Measurements from ENCODE around the gene GID8.

Gene GID8

GRCh38 chr20:62938105-62938888 lies at the start of gene GID8:
GID8 (plus strand) TSS chr20:62938147; CDS start chr20:62941503, 3,356 bp downstream.
- DNase-seq = peak; percentile 25

DNA sequence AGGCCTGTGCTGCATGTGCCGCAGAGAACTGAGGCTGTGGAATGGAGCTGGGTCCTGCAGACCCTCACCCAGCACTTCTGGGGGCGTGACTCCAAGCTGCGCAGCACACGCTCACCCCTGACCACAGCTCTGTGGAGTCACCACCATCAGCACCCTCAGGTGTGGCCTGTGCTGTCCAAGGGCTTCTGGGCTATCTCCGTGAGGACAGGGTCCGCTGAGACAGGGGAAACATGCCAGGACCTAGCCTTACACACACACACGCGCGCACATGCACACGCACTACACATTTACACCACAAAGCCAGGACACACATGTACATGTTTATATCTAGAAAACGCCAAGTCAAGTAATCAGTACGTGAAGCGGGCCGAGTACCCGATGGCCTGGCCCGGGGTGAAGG lies 49.5 kb upstream of the GID8 start:
- DNase-seq = no peak

DNA sequence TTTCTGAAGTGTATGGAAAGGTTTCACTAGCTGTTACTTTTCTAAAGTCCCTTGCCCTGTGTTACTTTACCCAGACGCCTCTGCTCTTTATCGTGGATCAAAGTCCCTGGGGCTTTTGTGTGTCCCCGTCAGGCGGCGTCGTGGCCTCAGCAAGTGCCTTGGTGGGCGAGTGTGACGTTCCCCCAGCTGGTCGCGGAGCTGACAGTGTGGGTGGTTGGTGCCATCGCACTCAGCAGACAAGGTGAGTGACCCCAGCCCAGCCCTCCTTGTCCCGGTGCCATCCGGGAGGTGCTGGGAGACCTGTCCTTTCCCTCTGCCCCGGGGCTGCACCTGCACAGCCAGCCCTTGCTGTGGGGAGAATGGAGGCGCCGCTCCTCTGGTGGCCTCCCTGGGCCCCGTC lies 49.0 kb upstream of the GID8 start:
- DNase-seq = no peak

- DNase-seq = no peak
Measured at GRCh38 chr20:62889411-62889810, 48.5 kb upstream of the GID8 start.

- DNase-seq = no peak
Measured at GRCh38 chr20:62889871-62890270, 48.1 kb upstream of the GID8 start.

DNA sequence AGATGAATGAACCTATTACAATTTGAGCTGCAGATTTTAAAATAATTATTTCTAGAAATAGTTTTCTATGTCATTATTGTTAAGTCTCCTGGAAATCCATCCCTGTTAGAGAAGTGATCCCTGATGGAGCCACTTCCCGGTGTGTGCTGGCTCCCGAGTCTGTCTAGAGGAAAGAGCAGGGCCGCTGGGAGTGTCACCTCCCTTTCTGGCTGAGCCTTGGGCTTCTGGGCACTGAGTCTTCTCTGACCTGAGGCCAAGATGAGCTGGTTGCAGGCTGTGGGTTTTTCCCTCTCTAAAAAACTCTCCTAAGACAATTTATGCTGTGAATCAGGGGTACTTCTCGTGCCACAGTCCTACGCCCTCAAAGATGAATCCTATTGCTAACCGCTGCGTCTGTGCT lies 47.5 kb upstream of the GID8 start:
- DNase-seq = no peak

GRCh38 chr20:62891111-62891510 lies 46.8 kb upstream of the GID8 start:
- DNase-seq = no peak

GRCh38 chr20:62892348-62893304 lies 45.3 kb upstream of the GID8 start:
- no peak for DNase-seq

DNA sequence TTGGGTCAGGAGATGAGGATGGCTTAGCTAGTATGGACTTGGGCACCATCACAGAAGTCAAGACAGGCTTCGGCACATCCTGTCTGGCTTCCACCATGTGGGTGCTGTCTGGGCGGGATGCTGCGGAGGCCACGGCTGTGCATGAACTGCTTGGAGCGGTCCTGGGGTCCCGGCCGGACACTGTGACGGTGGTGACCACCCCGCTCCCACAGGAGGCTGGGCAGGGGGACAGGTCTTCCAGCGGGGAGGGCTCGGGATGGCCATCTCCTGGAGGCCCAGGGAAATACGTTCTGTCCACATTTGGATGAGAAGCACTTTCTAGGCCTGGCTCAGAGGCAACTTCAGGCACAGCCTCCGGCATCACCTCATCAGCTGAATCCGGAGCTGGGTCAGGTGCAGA lies 44.2 kb upstream of the GID8 start:
- no peak for DNase-seq

DNA sequence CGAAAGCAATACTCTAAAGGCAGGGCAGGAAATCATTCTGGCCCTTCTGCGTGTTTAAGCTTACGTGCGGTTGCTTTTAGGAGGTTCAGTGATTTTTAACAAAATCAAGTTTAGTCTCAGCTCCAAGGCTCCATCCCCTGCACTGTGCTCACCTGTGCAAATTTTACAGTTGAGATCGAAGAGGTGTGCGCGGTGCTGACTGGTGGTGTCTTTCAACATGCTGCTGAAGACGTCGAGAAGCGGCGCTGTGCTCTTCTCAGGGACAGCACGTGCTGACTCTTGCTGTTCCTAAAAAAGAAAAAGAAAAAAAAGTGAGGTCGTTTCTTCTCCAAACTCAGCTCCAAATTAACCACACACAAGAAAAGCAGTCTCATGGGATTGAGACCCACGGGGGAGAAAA lies 43.7 kb upstream of the GID8 start:
- no peak for DNase-seq

DNA sequence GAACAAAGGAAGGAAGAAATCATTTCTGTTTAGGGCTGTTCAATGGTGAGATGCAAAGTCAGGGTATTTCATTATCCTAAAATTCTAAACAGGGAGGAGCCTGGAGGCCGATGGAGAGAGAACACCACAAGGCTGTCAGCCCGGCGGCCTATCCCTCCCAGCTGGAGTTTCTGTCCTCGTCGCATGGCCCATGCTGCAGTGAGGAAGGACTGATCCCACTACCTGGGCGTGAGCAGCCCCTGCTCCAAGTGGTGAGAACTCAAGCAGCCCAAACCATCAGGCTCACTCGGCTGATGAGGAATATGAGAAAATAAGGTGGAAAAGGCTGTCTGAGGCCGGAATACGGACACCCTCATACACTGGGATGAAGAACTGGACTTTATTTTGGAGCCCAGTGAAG lies 42.4 kb upstream of the GID8 start:
- no peak for DNase-seq

DNA sequence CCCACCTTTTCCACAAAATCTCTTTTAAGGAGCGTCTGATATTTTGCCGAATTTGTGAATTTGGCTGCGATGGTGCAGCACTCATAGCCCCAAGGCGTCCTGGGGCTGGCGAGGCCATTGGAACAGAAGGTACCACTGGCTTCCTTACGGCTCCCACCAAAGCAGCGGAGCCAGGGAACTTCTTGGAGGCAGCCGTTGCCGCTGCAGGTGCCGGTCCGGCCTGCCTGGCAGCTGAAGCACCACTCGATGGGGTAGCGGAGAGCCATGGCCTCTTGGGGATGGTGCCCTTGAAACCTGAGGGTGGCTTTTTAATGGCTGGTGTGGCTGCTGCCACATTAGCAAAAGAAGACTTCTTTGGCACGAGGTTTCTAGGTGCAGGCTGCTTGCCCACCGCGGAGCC lies 41.4 kb upstream of the GID8 start:
- no peak for DNase-seq

DNA sequence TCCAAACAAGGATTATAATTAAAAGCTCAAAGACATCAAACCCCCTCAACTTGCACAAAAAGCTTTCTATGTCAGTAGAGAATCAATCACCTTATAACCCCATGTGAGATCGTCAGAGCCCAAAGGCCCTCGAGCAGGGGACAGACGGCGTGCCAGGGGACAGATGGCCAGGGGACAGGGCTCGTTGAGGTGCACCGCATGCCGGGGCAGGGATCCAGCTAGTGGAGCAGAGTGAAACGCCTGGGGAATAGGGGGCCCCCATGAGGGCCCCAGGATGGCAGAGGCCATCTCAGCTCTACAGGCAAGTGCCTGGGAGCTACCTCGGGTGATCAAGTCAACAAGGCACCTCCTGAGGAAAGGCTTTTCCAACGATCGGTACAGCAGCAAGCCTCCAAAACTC lies 40.3 kb upstream of the GID8 start:
- DNase-seq = no peak

DNA sequence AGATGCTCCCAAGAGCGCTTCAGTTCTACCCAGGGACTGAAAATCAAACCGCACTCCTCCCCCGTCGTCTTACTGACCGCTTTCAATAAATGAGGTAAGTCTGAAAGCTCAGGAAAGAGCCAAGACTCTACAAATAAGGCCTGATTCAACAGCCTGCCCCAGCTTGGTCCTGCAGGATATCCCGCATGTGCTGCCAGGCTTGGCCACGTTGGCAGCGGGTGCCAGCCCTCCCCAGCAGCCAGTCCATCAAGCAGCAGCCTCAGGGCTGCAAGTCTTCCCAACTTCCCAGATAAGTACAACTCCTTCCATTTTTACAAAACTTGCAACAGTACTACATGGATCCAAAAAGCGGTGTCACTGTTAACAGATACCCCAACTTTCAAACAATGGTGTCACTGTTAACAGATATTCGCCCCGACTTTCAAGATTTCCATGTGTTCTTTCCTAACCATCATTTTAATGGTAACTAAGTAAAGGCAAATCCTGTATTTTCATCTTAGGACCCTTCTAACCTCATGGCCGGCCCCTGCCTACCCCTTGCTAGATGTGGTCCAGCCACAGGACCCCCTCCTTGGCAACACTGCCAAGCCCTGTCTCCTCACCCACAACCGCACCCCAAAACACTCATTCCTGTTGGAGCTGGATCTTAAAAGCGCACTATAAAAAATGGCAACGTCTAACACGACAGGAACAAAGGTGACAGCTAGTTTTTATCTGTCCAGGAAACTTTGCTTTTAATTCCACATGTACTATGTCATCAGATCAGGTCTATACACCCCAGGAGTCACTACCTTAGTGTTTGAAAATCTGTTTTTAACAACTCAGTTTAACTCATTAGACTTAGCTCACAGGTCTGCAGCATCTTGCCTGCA lies 39.6 kb upstream of the GID8 start:
- DNase-seq = no peak

DNA sequence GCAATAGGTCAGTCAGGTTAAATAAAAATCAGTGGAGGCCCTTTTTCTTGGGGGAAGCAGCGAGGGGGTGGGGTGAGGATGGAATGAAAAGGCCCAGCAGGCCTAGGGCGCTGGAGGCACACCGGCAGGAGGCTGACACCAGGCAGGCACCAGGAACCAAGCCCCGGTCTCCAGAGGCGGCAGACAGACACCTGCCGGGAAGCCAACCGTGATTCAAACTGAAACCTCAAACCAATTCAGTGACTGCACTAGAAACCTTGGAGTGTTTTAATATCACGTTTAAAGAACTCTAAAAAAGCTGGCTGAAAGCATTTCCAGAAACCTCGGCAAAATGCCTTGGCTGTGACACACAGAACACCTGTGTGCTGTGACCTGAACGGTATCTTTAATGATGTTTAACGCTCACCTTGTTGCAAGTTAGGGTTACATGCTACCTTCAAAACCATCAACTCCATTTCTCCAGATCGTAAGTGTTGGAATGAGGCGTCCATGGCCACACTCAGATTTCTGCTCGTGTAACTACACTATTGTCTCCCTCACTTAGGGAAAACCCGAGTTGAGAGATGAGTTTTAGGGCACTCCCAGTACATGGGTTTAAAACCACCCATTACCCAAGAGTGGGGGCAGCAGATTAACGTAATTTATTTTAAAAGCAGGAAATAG lies 38.8 kb upstream of the GID8 start:
- no peak for DNase-seq

DNA sequence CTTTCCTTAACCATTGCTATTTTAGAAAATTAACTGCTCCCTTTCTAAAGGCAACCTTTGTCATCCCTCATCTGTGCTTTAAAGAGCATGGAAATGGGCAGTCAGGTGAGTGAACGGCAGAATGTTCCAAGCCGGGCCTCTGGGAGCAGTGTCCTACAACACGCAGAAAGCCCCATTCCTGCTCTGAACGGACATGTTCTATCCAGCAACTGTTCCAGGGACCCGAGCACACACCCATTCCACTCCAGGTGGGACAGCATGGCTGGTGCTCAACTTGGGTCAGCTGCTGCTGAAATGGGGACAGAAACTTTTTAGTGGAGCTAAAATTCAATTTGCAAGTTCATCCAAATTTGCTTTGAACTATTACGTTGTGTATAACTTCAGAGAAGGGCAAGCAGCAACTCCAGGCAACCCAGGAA lies 38.3 kb upstream of the GID8 start:
- DNase-seq = no peak

DNA sequence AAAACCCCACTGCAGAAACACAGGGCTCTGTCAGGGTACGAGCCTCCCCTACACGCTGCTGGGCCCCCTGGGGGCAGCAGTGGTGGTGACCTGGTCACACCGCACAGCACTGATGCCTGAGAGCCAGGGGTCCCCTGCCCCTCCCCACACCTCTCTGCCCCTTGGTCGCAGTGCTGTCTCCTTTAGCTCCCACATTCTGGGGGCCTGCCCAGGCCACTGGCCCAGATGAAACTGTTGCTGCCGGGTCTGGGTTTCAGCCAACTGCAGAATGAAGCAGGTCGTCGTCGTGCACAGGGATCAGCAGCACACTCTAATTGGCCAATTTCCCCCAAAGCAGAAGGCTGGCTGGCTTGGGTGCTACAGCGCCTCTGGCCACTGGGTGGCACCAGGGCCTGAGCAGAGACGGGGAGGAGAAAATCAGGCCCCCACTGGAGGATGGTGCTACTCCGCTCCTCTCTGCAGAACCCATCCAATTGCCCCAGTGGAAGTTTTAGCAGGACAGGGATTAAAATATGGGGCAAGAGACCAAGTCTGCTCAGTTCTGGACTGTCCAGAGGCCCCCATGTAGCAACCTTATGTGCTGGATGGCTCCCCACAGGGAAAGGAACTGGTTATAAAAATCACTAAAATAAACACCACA lies 37.8 kb upstream of the GID8 start:
- DNase-seq = peak; percentile 59

DNA sequence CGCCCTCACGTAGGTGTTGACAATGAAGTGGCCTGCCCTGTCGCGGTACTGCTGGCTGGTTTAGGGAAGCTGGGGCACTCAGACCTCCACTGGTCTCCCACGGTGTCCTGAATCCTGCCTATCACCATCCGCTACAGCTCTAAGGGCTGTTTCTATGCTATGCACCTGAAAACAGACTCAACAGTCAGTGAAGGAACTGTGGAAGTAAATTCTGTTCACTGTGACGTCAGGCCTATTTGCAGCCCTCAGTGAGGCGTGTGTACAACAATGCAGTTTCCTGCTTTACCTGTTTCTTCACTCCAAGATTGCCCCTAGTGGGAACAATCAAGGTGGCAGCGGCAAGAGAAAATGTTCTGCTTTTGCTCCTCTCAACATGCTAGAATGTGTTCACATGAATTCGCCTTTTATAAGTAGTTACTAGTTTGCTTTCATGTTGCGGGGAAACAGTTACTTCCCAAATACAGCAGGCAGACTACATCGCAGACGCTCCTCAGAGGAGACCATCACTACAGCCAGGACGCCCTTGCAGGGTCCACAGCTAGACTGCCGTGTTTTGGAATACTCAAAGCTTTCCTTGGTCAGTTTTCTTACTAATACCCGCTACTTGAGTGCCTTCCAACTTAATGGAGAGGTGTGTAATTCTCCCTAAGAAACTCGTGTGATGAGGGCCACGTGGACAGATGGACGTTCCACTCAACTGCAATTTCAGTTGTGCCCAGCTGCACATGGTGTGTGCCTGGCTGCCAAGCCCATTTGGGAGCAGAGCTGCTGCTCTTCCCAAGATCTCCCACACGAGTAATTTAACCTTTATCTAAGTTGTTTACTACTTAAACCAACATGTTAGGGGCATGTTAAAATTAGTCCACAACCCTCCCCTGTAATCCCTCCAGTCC lies 37.0 kb upstream of the GID8 start:
- no peak for DNase-seq

- DNase-seq = no peak
Measured at GRCh38 chr20:62901891-62902290, 36.1 kb upstream of the GID8 start.

DNA sequence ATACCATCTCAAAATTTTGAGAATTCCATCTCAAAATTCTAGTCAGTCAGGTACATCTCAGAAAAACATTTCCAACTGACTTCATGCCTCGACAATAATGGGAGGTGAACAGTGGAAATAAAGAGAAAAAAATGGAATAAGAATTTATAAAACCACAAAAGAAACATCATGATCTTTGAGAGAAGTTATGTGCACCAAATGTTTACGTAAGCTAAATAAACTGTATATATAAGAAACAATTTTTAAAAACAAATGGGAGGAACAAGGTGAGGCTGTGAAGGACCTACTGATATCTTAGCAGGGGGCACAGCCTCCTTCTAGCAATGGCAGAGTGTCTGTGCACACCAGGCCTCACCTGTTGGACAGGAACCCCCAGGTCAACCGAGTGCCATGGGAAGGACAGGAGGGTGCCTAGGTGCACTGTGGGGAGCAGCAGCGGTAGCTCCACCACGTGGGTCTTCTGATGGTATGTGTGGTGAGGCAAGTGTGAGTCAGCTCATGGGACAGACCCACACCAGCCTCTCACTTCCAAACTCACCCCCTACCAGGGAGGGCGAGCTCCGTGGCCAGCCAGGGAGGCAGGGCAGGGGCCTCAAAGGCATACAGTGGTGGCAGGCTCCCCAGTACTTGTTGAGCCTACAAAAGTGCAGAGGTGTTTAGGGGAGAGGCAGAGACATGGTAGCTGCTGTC lies 34.9 kb upstream of the GID8 start:
- peak; percentile 20 for DNase-seq
